ENCODE measurements around the gene LEFTY2. TPM values are rescaled to one million over a fixed set of nuclear protein-coding genes. Genes with fewer than 3 reads are reported as not detected.

The LEFTY2 gene
- total and polyA plus RNA-seq, 10 of the 15 experiments (the other 5 are each of a cell fraction or from before 2014, with no cell fraction given): not detected

DNA sequence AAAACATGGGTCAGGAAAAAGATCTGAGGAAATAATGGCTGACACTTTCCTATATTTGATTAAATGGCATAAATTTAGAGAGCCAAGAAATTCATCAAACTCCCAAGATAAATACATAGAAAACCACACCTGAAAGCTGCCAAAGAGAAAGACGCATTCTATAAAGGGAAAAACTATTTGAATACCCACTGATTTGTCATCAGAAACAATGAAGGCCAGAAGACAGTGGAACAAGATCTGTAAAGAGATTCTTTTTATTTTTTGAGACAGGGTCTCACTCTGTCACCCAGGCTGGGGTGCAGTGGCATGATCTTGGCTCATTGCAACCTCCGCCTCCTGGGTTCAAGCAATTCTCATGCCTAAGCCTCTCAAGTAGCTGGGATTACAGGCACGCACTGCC lies 40.7 kb upstream of the LEFTY2 start:
- POLR2A ChIA-PET: interaction anchor here (1.8 kb wide), 1 partner anchor 8 kb away, joined by 7 read pairs; no protein-coding TSS in a partner anchor
- intact Hi-C loops (cut with micrococcal nuclease; ENCODE audit: unreplicated experiment) (no loop called here), in situ Hi-C loops (cut with MboI) (no loop called here)
- no peak for ATAC-seq
- peaks cover 15% of the 10 kb centered on the region; the same call in 2 of the 3 replicates for H3K9me3 ChIP-seq (replicated peaks; ENCODE audit: control insufficient read depth, insufficient read depth, low read length)
- no peak overlapping the region for H3K27ac ChIP-seq (ENCODE audit: control insufficient read depth, insufficient read depth)
- RAD21 ChIA-PET (ENCODE audit: unreplicated experiment): no interaction called here
- H3K4me1 ChIP-seq (ENCODE audit: control insufficient read depth, insufficient read depth, low read length): 0 out of 2 replicates have a peak, but pooled peaks cover 5% of the 10 kb centered on the region
- WGBS (ENCODE audit: insufficient coverage, insufficient replicate concordance, low lambda C conversion rate, missing lambda C conversion rate): 94% methylated on average over 3 of the region's 3 CpGs
- TF ChIP-seq RELA (IDR thresholded peaks at IDR 0.05; ENCODE audit: borderline replicate concordance, partially characterized antibody) (no peak), CBX5 (IDR thresholded peaks at IDR 0.05; ENCODE audit: low read depth) (peak; percentile 85)
- H3K4me3 ChIP-seq: no peak overlapping the region
- no TSS peak for BruUV-seq (replicated peaks)
- DNase-seq (ENCODE audit: low read depth, low spot score): no peak
- no peak overlapping the region for H2AFZ ChIP-seq (ENCODE audit: control insufficient read depth, low read depth, low read length)
- no peaks in the 10 kb centered on the region for H4K20me1 ChIP-seq (ENCODE audit: control insufficient read depth, insufficient read depth)
- H3K27me3 ChIP-seq (replicated peaks in 1 of 2; ENCODE audit: control insufficient read depth in 2 of 2, insufficient read depth in 2 of 2, low read length in 1 of 2): no peaks in the 10 kb centered on the region
- H3K9ac ChIP-seq (ENCODE audit: control insufficient read depth, insufficient read depth, low read length): no peak overlapping the region
- FAIRE-seq: no peak
- H3K36me3 ChIP-seq (ENCODE audit: control insufficient read depth in 2 of 2, insufficient read depth in 2 of 2, low read length in 1 of 2): peaks cover 2 to 32% of the 10 kb centered on the region in 2 experiments
- no peak overlapping the region for H3K4me2 ChIP-seq (ENCODE audit: control insufficient read depth, insufficient read depth)
- no peaks in the 10 kb centered on the region; the same call in 1 of the 2 replicates for H3K79me2 ChIP-seq (ENCODE audit: control insufficient read depth, insufficient read depth, low read length)
- SMC1A ChIA-PET (ENCODE audit: uncharacterized antibody, unreplicated experiment): no interaction called here
- CTCF ChIA-PET: interaction anchor here (1.2 kb wide), 1 partner anchor 86 kb away, joined by 3 read pairs; no protein-coding TSS in a partner anchor

DNA sequence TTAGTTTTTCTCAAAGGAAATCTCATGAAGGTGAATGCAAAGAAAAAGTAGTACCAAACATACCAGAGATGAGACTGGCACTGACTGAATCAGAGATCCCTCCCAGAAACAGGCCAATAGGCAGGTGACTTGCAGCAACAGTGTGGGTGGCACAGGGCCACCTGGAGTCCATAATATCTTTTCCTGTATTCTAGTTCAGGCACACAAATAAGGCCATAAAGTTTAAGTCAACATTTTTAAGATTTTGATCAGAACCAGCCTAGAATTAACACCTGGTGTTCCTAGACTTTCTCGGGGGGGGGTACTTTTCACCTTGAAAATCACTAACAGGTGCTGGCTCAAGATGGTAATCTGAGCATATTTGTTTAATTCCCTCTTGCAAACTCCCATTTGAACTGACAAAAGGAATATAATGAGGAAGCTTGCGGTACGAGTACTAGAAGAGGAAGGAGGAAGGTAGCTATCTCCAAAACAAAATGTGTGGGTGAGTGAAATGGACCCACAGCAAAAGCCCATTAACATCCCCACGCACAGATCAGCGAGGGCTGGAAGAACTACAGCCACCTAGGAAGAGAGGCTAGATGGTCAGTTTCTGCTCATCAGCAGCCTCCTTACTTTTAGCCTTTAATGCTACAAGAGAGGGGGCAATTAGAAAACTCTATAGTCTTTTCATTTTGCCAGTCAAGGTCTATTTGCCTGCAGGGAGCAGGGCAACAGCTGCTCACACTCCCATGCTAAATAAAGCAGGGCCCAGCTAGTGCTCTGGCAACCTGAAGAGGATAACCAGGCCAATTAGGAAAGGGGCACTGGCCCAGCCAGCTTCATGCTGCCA lies 39.2 kb upstream of the LEFTY2 start:
- H2AFZ ChIP-seq (ENCODE audit: control insufficient read depth, low read depth, low read length): no peak overlapping the region
- WGBS (ENCODE audit: insufficient coverage, insufficient replicate concordance, low lambda C conversion rate, missing lambda C conversion rate): 59% methylated on average over 5 of the region's 5 CpGs
- POLR2A ChIA-PET: interaction anchor here (1.8 kb wide), 1 partner anchor 10 kb away, joined by 7 read pairs; no protein-coding TSS in a partner anchor
- H3K36me3 ChIP-seq (ENCODE audit: control insufficient read depth in 2 of 2, insufficient read depth in 2 of 2, low read length in 1 of 2): peaks cover 2 to 30% of the 10 kb centered on the region in 2 experiments
- FAIRE-seq (no peak), DNase-seq (ENCODE audit: low read depth, low spot score) (no peak), ATAC-seq (no peak)
- in situ Hi-C loops (cut with MboI) (no loop called here), intact Hi-C loops (cut with micrococcal nuclease; ENCODE audit: unreplicated experiment) (no loop called here)
- peaks cover 15% of the 10 kb centered on the region; the same call in 2 of the 3 replicates for H3K9me3 ChIP-seq (replicated peaks; ENCODE audit: control insufficient read depth, insufficient read depth, low read length)
- RAD21 ChIA-PET (ENCODE audit: unreplicated experiment): interaction anchor here (0.9 to 1.2 kb wide), 2 partner anchors 11 to 49 kb away, joined by 3 read pairs; no protein-coding TSS in a partner anchor
- 0 out of 2 replicates have a peak, but pooled peaks cover 5% of the 10 kb centered on the region for H3K4me1 ChIP-seq (ENCODE audit: control insufficient read depth, insufficient read depth, low read length)
- no peaks in the 10 kb centered on the region for H3K79me2 ChIP-seq (ENCODE audit: control insufficient read depth, insufficient read depth, low read length)
- H3K27me3 ChIP-seq (replicated peaks in 1 of 2; ENCODE audit: control insufficient read depth in 2 of 2, insufficient read depth in 2 of 2, low read length in 1 of 2): no peaks in the 10 kb centered on the region
- CTCF ChIA-PET: interaction anchor here (0.6 to 2.3 kb wide), 6 partner anchors 8 to 512 kb away, joined by 3 to 19 read pairs (median 4); no protein-coding TSS in a partner anchor
- no peak overlapping the region for H3K4me3 ChIP-seq
- SMC1A ChIA-PET (ENCODE audit: uncharacterized antibody, unreplicated experiment): interaction anchor here (0.5 kb wide), 1 partner anchor 150 kb away, joined by 3 read pairs; no protein-coding TSS in a partner anchor
- TF ChIP-seq CBX3 (IDR thresholded peaks at IDR 0.05; ENCODE audit: borderline replicate concordance, low read depth): no peak
- TF ChIP-seq KAT2A (conservative IDR thresholded peaks at IDR 0.05; ENCODE audit: control insufficient read depth, low read depth, low read length): no peak
- no peak for TF ChIP-seq MYC (IDR thresholded peaks at IDR 0.05; ENCODE audit: insufficient read depth, insufficient read length, insufficient replicate concordance, low read length, severe bottlenecking)
- TF ChIP-seq DPF2 (IDR thresholded peaks at IDR 0.05): no peak
- TF ChIP-seq BMI1 (IDR thresholded peaks at IDR 0.05; ENCODE audit: borderline replicate concordance): no peak
- no peak for TF ChIP-seq JUND (IDR thresholded peaks at IDR 0.05; ENCODE audit: low read depth, low read length)
- no peak for TF ChIP-seq NFYB (IDR thresholded peaks at IDR 0.05; ENCODE audit: insufficient read depth, low read depth, low read length)
- TF ChIP-seq NFXL1 (IDR thresholded peaks at IDR 0.05; ENCODE audit: borderline replicate concordance): no peak
- no peak for TF ChIP-seq SIN3A (IDR thresholded peaks at IDR 0.05; ENCODE audit: low read depth, low read length)
- TF ChIP-seq EP300 (IDR thresholded peaks at IDR 0.05; ENCODE audit: borderline replicate concordance in 1 of 2, control insufficient read depth in 1 of 2, low read depth in 2 of 2, low read length in 2 of 2): no peak
- no peak overlapping the region for H3K9ac ChIP-seq (ENCODE audit: control insufficient read depth, insufficient read depth, low read length)
- no peak overlapping the region for H3K4me2 ChIP-seq (ENCODE audit: control insufficient read depth, insufficient read depth)
- no peaks in the 10 kb centered on the region for H4K20me1 ChIP-seq (ENCODE audit: control insufficient read depth, insufficient read depth)
- BruUV-seq (replicated peaks): no TSS peak
- H3K27ac ChIP-seq (ENCODE audit: control insufficient read depth, insufficient read depth): no peak overlapping the region; the same call in 1 of the 2 replicates
